OCI-LY1 (cell line): Measurements from ENCODE around the gene FRY.

Experiments used
- H2AFZ ChIP-seq: fragments of 200-600 bp; sonication (generic), shearing (Covaris generic); 2 replicates; pipeline ENCODE4 v1.6.0; 2014; ENCODE audit warnings: antibody characterized with exemption, mild to moderate bottlenecking, low read length
- H3F3A ChIP-seq: fragments of 200-600 bp; sonication (generic), shearing (Covaris generic); 2 replicates; pipeline ENCODE4 v1.6.0; 2014; ENCODE audit warnings: mild to moderate bottlenecking, antibody characterized with exemption, low read length, moderate library complexity; ENCODE audit not compliant: insufficient read depth
- H3K27ac ChIP-seq: fragments of 200-600 bp; sonication (generic); 2 replicates; pipeline ENCODE4 v1.5.1; 2014; ENCODE audit warnings: low read length, mixed run types, mild to moderate bottlenecking, low read depth; ENCODE audit not compliant: poor library complexity, severe bottlenecking
- H3K27me3 ChIP-seq: fragments of 200-600 bp; sonication (generic); 2 replicates; pipeline ENCODE4 v1.6.0; 2014; ENCODE audit warnings: antibody characterized with exemption, mild to moderate bottlenecking, low read length, moderate library complexity; ENCODE audit not compliant: insufficient read depth
- H3K36me3 ChIP-seq: fragments of 200-600 bp; sonication (generic); 2 replicates; pipeline ENCODE4 v1.6.1; 2014; ENCODE audit warnings: mild to moderate bottlenecking, antibody characterized with exemption, low read length, moderate library complexity, mixed read lengths; ENCODE audit not compliant: insufficient read depth
- H3K4me1 ChIP-seq: fragments of 200-600 bp; sonication (generic); 2 replicates; pipeline ENCODE4 v1.5.1; 2014; ENCODE audit warnings: mild to moderate bottlenecking, low read length, moderate library complexity; ENCODE audit not compliant: insufficient read depth, severe bottlenecking
- H3K4me2 ChIP-seq: fragments of 200-600 bp; sonication (generic), shearing (Covaris generic); 2 replicates; pipeline ENCODE4 v1.6.1; 2014; ENCODE audit warnings: low read length
- H3K4me3 ChIP-seq: fragments of 200-600 bp; sonication (generic); 2 replicates; pipeline ENCODE4 v1.5.1; 2014; ENCODE audit warnings: low read length, low read depth, mild to moderate bottlenecking, mixed read lengths; ENCODE audit not compliant: poor library complexity, severe bottlenecking
- H3K79me2 ChIP-seq: fragments of 200-600 bp; shearing (Covaris generic); 2 replicates; pipeline ENCODE4 v1.6.1; 2016; ENCODE audit warnings: mixed run types, low read length, mixed read lengths; ENCODE audit not compliant: insufficient read depth
- H3K9ac ChIP-seq: fragments of 200-600 bp; sonication (generic), shearing (Covaris generic); 2 replicates; pipeline ENCODE4 v1.6.1; 2014; ENCODE audit warnings: mild to moderate bottlenecking, low read length, mixed read lengths
- H3K9me2 ChIP-seq: fragments of 200-600 bp; sonication (generic), shearing (Covaris generic); 2 replicates; pipeline ENCODE4 v1.6.1; 2014; ENCODE audit warnings: low read depth, mild to moderate bottlenecking, low read length, mixed read lengths
- H3K9me3 ChIP-seq: fragments of 200-600 bp; shearing (Covaris generic); 2 replicates; pipeline ENCODE4 v1.6.1; 2014; ENCODE audit warnings: low read length, mixed read lengths
- H4K20me1 ChIP-seq: fragments of 200-600 bp; sonication (generic), shearing (Covaris generic); 2 replicates; pipeline ENCODE4 v1.6.0; 2016; ENCODE audit warnings: mild to moderate bottlenecking, low read length; ENCODE audit not compliant: insufficient read depth
- EZH2 ChIP-seq: fragments of 200-600 bp; sonication (generic), shearing (Covaris generic); IDR thresholded peaks from 2 replicates; pipeline ENCODE4 v1.8.0; 2017; ENCODE audit warnings: borderline replicate concordance, mixed run types, mild to moderate bottlenecking, antibody characterized with exemption, low read length, moderate library complexity, mixed read lengths
- TF ChIP-seq, protein P1 (sequence below): fragments of 200-600 bp; sonication (generic), shearing (Covaris generic); IDR thresholded peaks from 2 replicates; pipeline ENCODE4 v1.5.1; 2017; ENCODE audit warnings: mild to moderate bottlenecking, antibody characterized with exemption, low read length, moderate library complexity, mixed read lengths

FRY gene

GRCh38 chr13:32205431-32206096, 174.0 kb downstream of the FRY start:
- Histone ChIP-seq H2AFZ (no peak overlapping the region), H3K4me1 (no peaks in the 10 kb centered on the region), H3K36me3 (no peaks in the 10 kb centered on the region), H4K20me1 (no peaks in the 10 kb centered on the region), H3K27me3 (no peaks in the 10 kb centered on the region; the same call in 1 of the 2 replicates), H3K27ac (no peak overlapping the region), H3K9me3 (no peaks in the 10 kb centered on the region), H3K4me2 (no peak overlapping the region), H3K79me2 (no peaks in the 10 kb centered on the region), H3K9me2 (no peaks in the 10 kb centered on the region), H3K4me3 (no peak overlapping the region), H3K9ac (no peak overlapping the region), H3F3A (no peaks in the 10 kb centered on the region)
- TF ChIP-seq, protein P1, sequence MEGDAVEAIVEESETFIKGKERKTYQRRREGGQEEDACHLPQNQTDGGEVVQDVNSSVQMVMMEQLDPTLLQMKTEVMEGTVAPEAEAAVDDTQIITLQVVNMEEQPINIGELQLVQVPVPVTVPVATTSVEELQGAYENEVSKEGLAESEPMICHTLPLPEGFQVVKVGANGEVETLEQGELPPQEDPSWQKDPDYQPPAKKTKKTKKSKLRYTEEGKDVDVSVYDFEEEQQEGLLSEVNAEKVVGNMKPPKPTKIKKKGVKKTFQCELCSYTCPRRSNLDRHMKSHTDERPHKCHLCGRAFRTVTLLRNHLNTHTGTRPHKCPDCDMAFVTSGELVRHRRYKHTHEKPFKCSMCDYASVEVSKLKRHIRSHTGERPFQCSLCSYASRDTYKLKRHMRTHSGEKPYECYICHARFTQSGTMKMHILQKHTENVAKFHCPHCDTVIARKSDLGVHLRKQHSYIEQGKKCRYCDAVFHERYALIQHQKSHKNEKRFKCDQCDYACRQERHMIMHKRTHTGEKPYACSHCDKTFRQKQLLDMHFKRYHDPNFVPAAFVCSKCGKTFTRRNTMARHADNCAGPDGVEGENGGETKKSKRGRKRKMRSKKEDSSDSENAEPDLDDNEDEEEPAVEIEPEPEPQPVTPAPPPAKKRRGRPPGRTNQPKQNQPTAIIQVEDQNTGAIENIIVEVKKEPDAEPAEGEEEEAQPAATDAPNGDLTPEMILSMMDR = no peak
- TF ChIP-seq EZH2 = no peak

GRCh38 chr13:32206097-32206740, 174.6 kb downstream of the FRY start:
- no peaks in the 10 kb centered on the region for H3K36me3 ChIP-seq
- no peaks in the 10 kb centered on the region for H3K9me2 ChIP-seq
- no peak overlapping the region for H2AFZ ChIP-seq
- H3K9me3 ChIP-seq = no peaks in the 10 kb centered on the region
- no peaks in the 10 kb centered on the region for H4K20me1 ChIP-seq
- H3K4me3 ChIP-seq = no peak overlapping the region
- H3K4me1 ChIP-seq = no peaks in the 10 kb centered on the region
- H3K27me3 ChIP-seq = no peaks in the 10 kb centered on the region; the same call in 1 of the 2 replicates
- H3F3A ChIP-seq = no peaks in the 10 kb centered on the region
- TF ChIP-seq, protein P1 = no peak
- TF ChIP-seq EZH2 = no peak
- no peak overlapping the region for H3K9ac ChIP-seq
- no peak overlapping the region for H3K27ac ChIP-seq
- no peak overlapping the region for H3K4me2 ChIP-seq
- no peaks in the 10 kb centered on the region for H3K79me2 ChIP-seq

- no peaks in the 10 kb centered on the region for H3K4me1 ChIP-seq
Observed at GRCh38 chr13:32208860-32209259, 177.3 kb downstream of the FRY start.

More at GRCh38 chr13:32208860-32209259, 177.3 kb downstream of the FRY start:
- Histone ChIP-seq H3K4me3 (no peak overlapping the region), H3K9ac (no peak overlapping the region), H3K9me3 (no peaks in the 10 kb centered on the region), H3K36me3 (no peaks in the 10 kb centered on the region), H3K27me3 (no peaks in the 10 kb centered on the region), H4K20me1 (no peaks in the 10 kb centered on the region), H3K9me2 (no peaks in the 10 kb centered on the region), H2AFZ (no peak overlapping the region), H3K79me2 (no peaks in the 10 kb centered on the region), H3K4me2 (no peak overlapping the region), H3K27ac (no peak overlapping the region), H3F3A (no peaks in the 10 kb centered on the region)
- TF ChIP-seq EZH2 = no peak
- TF ChIP-seq, protein P1 = no peak
